C4-2B (cell line): ENCODE results near the gene FSTL1.
A peak's percentile ranks its signal among the peaks of the same experiment; 100 is the strongest.

Source experiments
- H3K27ac ChIP-seq: fragments of 450-650 bp; 2 replicates; pipeline ENCODE4 v1.5.1; 2017
- ZFX ChIP-seq: fragments of 450-650 bp; IDR thresholded peaks from 2 replicates; pipeline ENCODE4 v1.6.1; 2017
- TF ChIP-seq, protein P1 (sequence below): fragments of 450-650 bp; conservative IDR thresholded peaks from 2 replicates; pipeline ENCODE4 v1.5.1; 2017; ENCODE audit warnings: mild to moderate bottlenecking

FSTL1 gene

DNA sequence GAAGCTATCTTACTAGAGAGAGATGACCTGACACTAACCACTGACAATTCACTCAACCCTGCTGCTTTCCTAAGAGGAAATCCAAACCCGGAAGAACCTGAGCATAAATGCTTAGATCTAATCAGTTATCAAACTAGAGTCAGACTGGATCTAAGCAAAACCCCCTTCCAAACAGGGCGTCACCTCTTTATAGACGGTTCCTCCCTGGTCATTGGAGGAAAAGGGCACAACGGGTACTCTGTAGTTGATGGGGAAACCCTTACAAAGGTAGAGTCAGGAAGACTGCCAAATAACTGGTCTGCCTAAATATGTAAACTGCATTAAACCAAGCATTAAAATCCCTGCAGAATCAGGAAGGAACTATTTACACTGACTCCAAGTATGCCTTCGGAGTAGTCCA lies 41.3 kb upstream of the FSTL1 start:
- no peak for TF ChIP-seq ZFX
- TF ChIP-seq, protein P1, sequence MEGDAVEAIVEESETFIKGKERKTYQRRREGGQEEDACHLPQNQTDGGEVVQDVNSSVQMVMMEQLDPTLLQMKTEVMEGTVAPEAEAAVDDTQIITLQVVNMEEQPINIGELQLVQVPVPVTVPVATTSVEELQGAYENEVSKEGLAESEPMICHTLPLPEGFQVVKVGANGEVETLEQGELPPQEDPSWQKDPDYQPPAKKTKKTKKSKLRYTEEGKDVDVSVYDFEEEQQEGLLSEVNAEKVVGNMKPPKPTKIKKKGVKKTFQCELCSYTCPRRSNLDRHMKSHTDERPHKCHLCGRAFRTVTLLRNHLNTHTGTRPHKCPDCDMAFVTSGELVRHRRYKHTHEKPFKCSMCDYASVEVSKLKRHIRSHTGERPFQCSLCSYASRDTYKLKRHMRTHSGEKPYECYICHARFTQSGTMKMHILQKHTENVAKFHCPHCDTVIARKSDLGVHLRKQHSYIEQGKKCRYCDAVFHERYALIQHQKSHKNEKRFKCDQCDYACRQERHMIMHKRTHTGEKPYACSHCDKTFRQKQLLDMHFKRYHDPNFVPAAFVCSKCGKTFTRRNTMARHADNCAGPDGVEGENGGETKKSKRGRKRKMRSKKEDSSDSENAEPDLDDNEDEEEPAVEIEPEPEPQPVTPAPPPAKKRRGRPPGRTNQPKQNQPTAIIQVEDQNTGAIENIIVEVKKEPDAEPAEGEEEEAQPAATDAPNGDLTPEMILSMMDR, result no peak
- H3K27ac ChIP-seq, result peak overlapping the region; percentile 75; the same call in 1 of the 2 replicates

DNA sequence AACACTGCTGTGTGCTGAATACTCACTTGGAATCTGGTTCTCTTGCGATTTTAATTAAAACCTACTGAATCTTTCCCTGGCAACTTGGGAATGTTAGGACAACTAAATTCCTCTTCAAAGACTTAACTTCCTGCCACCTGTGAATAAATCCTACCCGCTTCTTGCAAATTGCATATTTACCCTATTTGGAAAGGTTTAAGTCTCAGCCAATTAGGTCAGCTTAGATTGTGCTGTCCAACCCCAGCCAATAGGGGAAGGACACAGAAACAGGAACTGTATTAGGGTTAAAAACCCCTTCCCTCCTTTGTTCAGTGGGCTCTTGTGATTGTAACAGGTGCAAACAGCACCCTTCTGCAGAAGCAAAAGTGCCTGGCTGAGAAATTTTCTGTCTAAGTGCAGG lies 38.6 kb upstream of the FSTL1 start:
- TF ChIP-seq, protein P1, result no peak
- no peak for TF ChIP-seq ZFX
- no peak overlapping the region for H3K27ac ChIP-seq

DNA sequence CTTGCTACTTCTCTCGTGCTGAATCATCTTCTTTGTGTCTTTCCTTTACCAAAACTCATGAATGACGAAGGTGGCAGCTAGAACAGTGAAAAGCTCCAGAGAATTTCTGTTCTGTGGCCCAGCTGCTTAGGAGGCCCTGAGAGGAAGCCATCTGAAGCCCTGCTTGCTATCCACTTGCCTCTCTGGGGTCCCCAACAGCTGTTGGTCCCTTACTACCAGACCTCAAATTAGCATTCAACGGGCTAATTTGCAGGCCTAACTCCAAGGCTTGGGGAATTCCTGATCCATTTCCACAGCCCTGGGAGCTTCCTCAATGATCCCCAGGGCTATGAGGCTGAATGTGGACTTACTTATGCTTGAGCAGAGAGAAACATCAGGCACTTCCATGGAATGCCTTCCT lies 37.5 kb upstream of the FSTL1 start:
- no peak for TF ChIP-seq ZFX
- TF ChIP-seq, protein P1, result no peak
- H3K27ac ChIP-seq, result no peak overlapping the region

DNA sequence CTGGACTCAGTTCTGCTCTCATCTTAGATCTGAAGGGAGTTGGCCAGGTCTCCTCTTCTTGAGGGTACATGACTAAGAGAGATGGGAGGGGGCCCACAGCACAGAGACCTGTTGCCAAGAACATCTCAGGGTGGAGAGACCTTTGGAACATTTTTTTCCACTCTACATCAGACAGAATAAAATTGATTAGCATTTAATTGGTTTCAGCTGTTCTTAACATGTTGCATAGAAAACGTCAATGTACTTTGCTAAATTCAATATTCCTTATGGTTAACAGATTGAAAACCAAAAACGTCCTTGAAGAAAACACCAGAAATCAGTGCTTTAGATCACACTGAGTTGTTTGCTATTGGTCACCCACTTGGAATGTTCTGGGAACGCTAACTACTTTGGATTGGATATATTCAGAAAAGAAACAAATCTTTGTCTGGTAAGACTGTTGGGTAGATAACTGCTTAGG lies 36.4 kb upstream of the FSTL1 start:
- no peak overlapping the region for H3K27ac ChIP-seq

DNA sequence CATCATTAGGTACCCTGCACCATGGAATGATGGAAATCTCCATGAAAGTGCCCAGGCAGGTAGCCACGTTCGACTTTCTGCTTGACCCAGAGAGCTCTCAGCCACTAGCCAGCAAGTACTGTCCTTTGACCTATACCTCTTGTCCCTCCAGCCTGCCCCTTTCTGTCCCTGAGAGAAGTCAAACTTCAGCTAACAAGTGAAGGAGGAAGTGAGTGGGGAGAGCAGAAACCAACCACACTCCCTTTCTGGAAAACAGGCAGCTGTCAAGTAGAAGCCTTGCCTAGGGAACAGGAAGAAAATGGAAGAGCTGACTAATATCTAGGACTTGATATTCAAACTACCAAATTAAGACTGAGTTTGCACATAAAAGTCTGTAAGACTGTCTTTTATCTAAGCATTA lies 30.3 kb upstream of the FSTL1 start:
- H3K27ac ChIP-seq, result no peak overlapping the region
- TF ChIP-seq ZFX, result no peak
- TF ChIP-seq, protein P1, result no peak

More for the DNA sequence above, 36.4 kb upstream of the FSTL1 start:
- TF ChIP-seq, protein P1, result no peak
- no peak for TF ChIP-seq ZFX

DNA sequence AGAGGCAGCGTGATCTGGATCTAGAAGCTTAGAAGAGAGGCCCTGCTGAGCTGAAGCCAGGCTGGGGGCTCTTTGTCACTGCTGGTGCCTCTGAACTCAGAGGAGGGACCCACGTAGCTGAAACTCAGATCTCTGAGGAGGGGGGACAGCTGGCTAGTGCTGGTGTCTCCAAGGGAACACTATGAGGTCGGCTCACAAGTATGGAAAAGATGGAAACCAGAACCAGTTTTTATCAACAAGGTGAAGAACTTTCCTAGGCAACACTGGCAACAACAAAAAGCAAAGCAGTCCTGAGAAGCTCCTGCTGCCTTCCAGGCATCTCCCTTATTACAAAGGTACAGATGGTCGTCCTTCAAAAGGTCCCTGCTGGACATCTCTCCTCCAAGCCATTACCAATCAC lies 27.0 kb upstream of the FSTL1 start:
- no peak overlapping the region for H3K27ac ChIP-seq
- no peak for TF ChIP-seq ZFX
- TF ChIP-seq, protein P1, result no peak

DNA sequence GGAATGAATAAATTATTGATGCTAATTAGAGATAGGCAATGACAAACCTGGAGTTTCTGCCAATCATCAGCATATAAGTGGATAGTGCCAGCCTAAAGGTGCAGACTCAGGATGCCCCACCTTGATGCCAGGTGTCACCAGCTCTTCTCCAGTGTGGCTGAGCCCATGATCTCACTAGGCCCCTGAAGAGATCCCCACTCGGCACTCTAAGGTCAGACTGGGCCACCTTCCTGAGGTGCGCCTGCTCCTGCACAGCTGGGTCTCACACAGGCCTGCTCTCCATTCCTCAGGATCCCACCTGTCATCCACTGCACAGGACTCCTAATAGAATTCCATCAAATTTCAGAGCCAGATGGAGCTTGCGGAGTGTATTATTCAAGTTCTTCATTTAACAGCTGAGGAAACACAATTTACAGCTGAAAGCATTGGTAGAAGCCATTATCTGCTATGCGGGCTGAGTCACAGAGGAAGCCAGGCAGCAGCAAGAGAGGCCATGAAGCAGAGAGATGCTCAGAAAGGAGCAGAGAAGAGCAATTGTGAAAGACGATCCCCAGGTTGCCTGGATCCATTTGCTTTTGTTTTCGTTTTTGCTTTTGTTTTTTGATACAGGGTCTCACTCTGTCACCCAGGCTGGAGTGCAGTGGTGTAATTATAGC lies 25.1 kb upstream of the FSTL1 start:
- no peak overlapping the region for H3K27ac ChIP-seq
- TF ChIP-seq ZFX, result no peak
- TF ChIP-seq, protein P1, result no peak
